ENCODE measurements around the gene CYBA.
A peak's percentile ranks its signal among the peaks of the same experiment; 100 is the strongest.

The CYBA gene

GRCh38 chr16:88662222-88662842 is 11.5 kb upstream of the CYBA start:
- no peak for TF ChIP-seq ZNF274 (IDR thresholded peaks at IDR 0.05; ENCODE audit: low read depth, low read length)
- peak overlapping the region; percentile 80 for H3K4me3 ChIP-seq (ENCODE audit: low read length)

DNA sequence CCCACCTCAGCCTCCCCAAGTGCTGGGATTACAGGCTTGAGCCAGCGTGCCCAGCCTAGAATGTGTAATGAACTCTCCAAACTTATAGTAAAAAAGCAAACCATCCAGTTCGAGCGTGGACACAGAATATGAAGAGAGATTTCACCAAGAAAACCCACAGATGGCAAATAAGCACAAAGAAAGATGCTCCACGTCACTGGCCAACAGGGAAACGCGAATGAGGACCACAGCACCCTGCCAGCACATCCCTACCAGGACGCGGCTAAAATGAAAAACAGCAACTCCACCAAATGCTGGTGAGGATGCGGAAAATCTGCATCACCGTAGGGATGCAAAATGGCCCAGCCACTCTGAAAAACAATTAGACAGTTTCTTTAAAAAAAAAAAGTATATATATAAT is 10.6 kb upstream of the CYBA start:
- H3K4me3 ChIP-seq (ENCODE audit: low read length), result no peak overlapping the region
- no peak for TF ChIP-seq ZNF274 (IDR thresholded peaks at IDR 0.05; ENCODE audit: low read depth, low read length)

DNA sequence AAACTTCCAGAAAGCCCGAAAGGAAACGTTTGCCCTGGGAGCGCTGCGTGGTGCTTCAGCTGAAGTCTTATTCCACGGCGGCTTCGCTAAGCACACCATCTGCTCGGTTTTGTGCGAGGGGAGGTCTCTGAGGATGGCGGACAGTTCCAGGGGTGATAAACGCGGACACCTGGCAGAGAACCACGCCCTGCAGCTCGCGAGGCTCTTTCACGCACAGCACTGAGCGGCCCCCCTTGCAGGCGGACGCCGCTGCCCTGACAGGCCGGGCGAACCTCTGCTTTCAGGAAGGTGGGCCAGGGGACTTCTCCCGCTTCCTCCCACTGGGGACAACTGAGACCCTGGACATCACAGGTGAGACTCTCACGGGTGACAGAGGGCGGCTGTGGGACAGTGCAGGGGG is 8.3 kb upstream of the CYBA start:
- TF ChIP-seq ZNF274 (IDR thresholded peaks at IDR 0.05; ENCODE audit: low read depth, low read length), result no peak
- no peak overlapping the region for H3K4me3 ChIP-seq (ENCODE audit: low read length)

GRCh38 chr16:88658714-88659113 is 7.9 kb upstream of the CYBA start:
- TF ChIP-seq ZNF274 (IDR thresholded peaks at IDR 0.05; ENCODE audit: low read depth, low read length), result no peak
- no peak overlapping the region for H3K4me3 ChIP-seq (ENCODE audit: low read length)

DNA sequence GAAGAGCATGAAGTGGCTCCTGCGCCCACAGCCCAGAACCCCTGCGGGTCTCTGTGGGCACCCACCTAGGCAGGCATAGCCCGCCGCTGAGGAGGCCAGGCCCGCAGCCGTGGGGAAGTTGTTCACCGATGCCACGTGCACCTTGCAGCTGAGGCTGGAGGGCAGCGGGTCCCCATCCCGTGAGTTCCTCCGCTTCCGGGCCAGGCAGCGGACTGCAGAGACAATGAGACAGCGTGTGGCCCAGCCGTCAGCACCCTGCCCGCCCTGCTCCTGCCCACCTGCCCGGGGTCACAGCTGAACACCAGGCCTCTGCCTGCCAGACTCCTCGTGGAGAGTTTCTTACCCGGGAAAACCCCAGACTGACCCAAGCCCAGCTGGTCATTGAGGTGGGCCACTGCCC is 6.5 kb upstream of the CYBA start:
- TF ChIP-seq ZNF274 (IDR thresholded peaks at IDR 0.05; ENCODE audit: low read depth, low read length), result no peak

DNA sequence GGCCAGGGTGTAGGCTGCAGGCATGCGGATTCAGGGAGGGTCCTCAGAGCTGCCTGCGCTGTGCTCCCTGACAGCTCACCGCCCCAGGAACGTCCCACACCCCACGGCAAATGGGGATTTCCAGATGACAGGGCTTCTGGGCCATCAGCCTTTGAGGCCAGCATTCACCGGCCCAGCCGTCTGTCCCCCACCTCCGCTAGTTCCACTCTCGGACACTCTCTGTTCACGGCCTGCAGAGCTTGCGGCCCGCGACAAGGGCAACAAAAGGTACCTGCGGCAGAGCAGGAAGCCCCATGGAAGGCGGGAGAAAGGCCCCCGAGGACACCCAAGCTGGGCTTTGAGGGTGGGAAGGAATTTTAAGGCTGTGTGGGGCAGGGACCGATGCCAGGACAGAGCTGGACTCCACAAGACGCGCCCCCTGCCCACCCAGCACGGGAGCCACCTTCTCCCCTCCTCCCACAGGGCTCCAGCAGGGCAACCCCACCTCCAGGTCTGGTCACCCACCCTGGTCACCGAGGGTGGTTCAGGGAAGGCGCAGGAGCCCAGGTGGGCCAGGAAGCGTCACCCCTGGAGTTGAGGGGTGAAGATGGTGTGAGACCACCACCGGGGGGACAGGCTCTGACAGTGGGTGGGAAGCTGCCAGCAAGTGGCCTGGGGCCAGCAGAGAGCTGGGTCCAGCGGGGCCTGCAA is 5.6 kb upstream of the CYBA start:
- H3K4me3 ChIP-seq (ENCODE audit: low read length), result no peak overlapping the region
- TF ChIP-seq ZNF274 (IDR thresholded peaks at IDR 0.05; ENCODE audit: low read depth, low read length), result no peak

More for the DNA sequence above, 6.5 kb upstream of the CYBA start:
- H3K4me3 ChIP-seq (ENCODE audit: low read length), result no peak overlapping the region

- no peak for TF ChIP-seq ZNF274 (IDR thresholded peaks at IDR 0.05; ENCODE audit: low read depth, low read length)
- no peak overlapping the region for H3K4me3 ChIP-seq (ENCODE audit: low read length)
Observed at GRCh38 chr16:88655733-88656281, 5.0 kb upstream of the CYBA start.

DNA sequence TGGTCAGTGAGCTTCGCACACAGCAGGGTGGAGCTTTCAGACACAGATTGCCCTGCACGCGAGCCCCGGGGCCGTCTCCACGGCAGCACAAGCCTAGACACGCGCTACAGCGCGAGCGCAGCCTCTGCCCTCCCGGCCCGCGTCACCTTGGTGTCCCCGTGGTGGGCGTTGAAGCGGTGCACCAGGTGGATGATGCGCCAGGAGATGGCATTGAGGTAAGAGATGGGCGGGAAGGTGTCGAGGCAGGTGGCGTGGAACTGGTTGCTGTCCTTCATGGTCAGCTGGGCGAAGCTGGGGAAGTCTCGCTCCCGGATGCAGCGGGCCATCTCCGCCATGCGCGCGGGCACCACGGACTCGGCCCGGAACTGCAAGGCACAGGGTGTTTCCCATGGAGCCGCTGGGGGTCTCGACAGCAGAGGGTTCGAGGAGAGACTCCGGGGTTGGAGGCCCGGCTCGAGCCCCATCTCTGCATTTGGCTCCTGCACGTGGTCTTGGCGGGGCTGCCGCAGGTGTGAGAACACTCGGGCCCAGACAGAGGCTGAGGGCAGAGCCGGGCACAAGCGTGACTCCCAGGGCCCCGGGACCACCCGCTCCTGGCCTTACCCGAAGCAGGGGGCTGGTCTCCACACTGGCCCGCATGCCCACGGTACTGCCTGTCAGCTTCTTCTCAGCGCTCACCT is 4.3 kb upstream of the CYBA start:
- no peak overlapping the region for H3K4me3 ChIP-seq (ENCODE audit: low read length)
- no peak for TF ChIP-seq ZNF274 (IDR thresholded peaks at IDR 0.05; ENCODE audit: low read depth, low read length)

GRCh38 chr16:88654363-88655052 is 3.7 kb upstream of the CYBA start:
- H3K4me3 ChIP-seq (ENCODE audit: low read length), result no peak overlapping the region
- TF ChIP-seq ZNF274 (IDR thresholded peaks at IDR 0.05; ENCODE audit: low read depth, low read length), result no peak

GRCh38 chr16:88653596-88654362 is 2.9 kb upstream of the CYBA start:
- no peak for TF ChIP-seq ZNF274 (IDR thresholded peaks at IDR 0.05; ENCODE audit: low read depth, low read length)
- no peak overlapping the region for H3K4me3 ChIP-seq (ENCODE audit: low read length)

DNA sequence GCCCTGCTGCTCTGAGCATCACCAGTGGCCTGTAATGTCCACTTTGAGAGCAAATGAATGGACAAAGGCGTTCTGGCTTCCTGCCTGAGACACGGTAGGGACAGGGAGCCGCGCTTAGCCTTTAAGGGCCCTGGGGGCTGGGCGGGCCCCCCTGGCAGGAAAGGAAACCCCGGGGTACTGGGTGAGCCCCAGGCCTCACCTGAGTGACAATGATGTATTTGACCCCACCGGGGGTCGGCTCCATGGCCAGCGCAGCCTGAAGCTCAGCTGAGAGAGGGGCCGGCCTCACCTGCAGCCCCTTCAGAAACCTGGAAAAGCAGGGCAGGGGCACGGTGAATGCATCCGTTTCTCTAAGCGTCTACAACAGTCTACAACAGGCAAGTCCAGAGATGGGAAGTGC is 2.2 kb upstream of the CYBA start:
- no peak for TF ChIP-seq ZNF274 (IDR thresholded peaks at IDR 0.05; ENCODE audit: low read depth, low read length)
- no peak overlapping the region for H3K4me3 ChIP-seq (ENCODE audit: low read length)

DNA sequence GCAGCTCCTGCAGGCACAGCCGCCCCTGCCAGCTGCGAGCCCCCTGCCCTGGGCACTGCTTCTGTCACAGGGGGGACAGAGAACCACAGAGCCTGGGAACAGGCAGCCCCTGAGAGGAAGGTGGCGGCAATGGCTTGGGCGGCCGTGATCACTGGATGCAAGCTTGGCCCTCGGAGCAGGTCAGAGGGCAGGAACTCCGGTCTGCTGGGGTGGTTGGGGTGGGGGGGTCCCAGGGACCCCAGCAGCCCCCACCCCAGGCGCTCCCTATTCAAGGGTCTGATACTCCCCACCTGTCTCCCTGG is 1.9 kb upstream of the CYBA start:
- TF ChIP-seq ZNF274 (IDR thresholded peaks at IDR 0.05; ENCODE audit: low read depth, low read length), result no peak
- no peak overlapping the region for H3K4me3 ChIP-seq (ENCODE audit: low read length)

DNA sequence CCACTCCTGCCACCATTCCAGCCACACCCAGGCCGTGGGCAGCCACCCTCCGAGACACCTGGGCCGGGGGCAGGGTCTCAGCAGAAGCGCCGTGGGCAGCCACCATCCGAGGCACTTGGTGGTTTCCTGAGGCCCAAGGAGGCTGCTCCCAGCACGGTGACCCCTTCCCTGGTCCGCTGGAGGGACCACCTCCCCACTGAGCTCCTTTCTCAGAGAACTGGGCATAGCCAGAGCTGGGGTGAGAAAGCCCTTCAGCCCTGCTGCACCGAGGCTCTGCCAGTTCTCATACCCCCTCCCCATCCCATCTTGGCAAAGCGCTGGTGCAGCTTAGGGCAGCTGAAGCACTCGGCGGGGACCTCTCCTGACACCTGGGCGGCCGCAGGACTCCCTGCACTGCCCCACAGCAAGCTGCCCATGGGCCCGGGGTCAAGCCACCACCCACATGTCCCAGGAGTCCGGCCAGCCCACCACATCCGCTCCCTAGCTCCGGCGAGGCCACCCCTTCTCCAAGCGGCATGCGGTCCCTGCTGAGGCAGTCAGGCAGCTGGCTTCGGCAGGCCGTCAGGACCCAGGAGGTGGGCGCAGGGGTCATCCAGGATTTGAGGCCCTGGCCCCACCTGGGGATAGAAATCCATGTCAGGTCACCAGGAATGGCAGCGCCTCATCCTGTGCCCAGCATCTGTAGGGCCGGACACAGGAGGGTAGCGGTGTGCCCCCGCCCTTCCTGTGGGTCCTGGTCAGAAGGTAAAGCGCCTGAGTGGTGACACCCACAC is 1.3 kb upstream of the CYBA start:
- H3K4me3 ChIP-seq (ENCODE audit: low read length), result peak overlapping the region; percentile 34; the same call in 1 of the 2 replicates
- no peak for TF ChIP-seq ZNF274 (IDR thresholded peaks at IDR 0.05; ENCODE audit: low read depth, low read length)

All from GM08714 (cell line).